GM12875 (cell line): Measurements from ENCODE around the gene C2CD4B.

Experiments used
- H3K4me3 ChIP-seq: one replicate; pipeline ENCODE4 v1.5.1; 2011; ENCODE audit warnings: low read depth, low read length, control low read depth
- TF ChIP-seq, protein P1 (sequence below): IDR thresholded peaks from 2 replicates; pipeline ENCODE4 v1.5.1; 2011; ENCODE audit warnings: low read depth, mild to moderate bottlenecking, control low read depth, inconsistent platforms, low read length, moderate library complexity, borderline replicate concordance; ENCODE audit not compliant: insufficient read depth

C2CD4B gene

DNA sequence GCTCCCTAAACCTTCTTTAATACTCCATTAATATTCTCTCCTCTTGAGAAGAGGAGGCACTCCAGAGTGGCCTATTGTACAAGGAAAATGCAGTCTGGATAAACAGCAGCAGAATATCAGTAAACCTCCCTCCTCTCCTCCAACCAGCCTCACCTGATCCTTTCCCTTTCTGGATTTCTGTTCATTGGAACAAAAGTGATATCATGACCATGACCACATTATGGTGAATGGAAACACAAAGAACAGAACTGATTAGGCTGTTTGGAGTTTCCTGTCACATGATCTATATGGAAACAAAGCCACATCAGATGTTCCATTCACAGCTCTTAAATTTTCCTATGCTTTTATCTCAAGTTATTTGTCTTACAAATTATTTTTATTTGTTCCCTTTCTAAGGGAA lies 14.6 kb downstream of the C2CD4B start:
- TF ChIP-seq, protein P1, sequence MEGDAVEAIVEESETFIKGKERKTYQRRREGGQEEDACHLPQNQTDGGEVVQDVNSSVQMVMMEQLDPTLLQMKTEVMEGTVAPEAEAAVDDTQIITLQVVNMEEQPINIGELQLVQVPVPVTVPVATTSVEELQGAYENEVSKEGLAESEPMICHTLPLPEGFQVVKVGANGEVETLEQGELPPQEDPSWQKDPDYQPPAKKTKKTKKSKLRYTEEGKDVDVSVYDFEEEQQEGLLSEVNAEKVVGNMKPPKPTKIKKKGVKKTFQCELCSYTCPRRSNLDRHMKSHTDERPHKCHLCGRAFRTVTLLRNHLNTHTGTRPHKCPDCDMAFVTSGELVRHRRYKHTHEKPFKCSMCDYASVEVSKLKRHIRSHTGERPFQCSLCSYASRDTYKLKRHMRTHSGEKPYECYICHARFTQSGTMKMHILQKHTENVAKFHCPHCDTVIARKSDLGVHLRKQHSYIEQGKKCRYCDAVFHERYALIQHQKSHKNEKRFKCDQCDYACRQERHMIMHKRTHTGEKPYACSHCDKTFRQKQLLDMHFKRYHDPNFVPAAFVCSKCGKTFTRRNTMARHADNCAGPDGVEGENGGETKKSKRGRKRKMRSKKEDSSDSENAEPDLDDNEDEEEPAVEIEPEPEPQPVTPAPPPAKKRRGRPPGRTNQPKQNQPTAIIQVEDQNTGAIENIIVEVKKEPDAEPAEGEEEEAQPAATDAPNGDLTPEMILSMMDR, result no peak
- no peak overlapping the region for H3K4me3 ChIP-seq

DNA sequence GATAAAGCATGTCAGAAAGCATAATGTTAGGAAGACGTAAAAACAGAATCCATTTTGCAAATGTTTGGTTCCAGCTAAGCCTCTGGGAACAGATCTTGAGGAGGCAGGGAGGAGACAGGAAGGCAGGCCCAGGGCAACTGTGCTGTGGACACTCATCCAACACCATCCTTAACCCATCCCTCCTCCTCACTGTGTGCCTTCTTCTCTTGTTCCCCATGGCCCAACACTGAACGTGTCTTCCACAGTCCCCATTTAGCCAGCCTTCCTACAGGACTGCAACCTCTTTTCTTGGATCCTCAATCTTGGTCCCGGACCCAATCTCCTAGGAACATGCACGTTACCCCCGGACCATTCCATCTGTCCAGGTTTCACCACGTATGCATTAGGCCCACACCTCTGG lies 15.4 kb downstream of the C2CD4B start:
- H3K4me3 ChIP-seq, result no peak overlapping the region
- TF ChIP-seq, protein P1, result no peak

DNA sequence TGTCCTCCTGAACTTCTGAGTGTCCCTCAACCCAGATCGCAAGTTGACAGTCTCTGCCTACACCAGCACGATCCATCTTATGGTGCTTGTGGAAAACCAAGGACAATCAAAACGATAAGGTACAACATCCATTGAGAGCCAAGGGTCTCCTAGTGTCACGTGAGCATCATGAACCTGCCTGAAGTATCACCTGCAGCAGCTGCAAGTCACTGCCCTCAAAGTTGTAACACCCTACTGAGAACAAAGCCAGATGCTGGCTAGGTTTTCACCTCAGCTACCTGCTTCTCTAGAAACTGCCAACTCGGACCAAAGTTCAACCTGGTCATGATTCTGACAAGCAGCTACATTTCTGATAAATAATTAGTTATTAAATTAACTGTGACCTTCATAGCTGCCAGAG lies 17.5 kb downstream of the C2CD4B start:
- TF ChIP-seq, protein P1, result no peak
- H3K4me3 ChIP-seq, result no peak overlapping the region

DNA sequence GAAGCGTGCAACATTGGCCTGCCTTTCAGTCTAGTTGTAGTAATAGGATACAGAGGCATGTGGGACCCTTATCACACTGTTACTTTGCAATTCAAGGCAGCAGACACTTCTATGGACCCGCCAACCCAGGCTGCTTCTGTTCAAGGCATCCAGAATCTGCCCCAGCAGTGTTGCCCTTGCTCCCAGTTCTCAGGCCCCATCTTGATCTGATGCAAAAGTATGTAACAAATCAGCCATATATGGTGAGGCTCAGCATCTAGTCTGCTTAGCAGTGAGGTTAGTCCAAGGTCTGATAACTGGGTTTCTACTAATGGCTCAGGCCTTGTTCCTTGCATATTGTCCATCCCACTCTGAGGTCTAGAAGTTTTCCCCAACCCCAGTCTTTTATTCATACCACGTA lies 17.9 kb downstream of the C2CD4B start:
- no peak overlapping the region for H3K4me3 ChIP-seq
- TF ChIP-seq, protein P1, result no peak

DNA sequence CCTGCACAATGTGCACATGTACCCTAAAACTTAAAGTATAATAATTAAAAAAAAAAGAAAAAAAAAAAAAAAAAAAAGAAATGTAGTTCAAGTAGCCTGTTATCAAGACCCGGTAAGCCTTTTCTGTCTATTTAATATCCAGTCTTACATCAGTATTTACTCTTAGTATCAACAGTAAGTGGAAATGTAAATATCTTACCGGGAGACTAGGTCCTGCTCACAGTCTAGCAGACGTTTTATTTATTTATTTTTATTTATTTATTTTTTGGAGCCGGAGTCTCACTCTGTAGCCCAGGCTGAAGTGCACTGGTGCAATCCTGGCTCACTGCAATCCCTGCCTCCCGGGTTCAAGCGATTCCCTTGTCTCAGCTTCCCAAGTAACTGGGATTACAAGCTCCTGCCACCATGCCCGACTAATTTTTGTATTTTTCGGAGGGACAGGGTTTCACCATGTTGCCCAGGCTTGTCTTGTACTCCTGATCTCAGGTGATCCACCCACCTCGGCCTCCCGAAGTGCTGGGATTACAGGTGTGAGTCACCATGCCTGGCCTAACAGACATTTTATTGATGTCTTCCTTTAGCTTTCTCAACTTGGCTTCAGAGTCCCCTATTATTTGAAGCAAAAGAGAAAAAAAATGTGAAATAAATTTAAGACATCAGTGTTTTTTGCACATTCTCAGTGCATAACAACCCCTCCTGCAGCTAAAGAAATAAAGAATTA lies 19.9 kb downstream of the C2CD4B start:
- no peak overlapping the region for H3K4me3 ChIP-seq
- TF ChIP-seq, protein P1, result no peak

DNA sequence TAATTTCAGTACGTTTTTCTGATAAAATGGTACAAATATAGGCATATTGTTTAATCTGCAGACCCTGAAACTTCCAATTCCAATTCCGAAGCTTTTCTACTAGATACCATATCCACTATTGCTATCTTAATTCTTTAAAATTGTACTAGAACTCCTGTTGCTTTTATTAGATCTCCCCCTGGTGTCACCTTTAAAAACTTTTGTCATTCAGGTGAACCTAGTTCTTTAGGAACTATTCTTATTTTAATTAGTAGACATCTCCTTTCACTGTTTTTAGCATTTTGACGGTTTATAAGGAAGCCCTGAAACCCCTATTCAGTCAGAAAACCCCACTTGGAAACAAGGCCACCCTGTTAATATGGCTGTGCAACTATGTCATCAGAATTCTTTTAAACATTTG lies 22.3 kb downstream of the C2CD4B start:
- TF ChIP-seq, protein P1, result no peak
- no peak overlapping the region for H3K4me3 ChIP-seq
